ENCODE results near the gene NME7.

DNA sequence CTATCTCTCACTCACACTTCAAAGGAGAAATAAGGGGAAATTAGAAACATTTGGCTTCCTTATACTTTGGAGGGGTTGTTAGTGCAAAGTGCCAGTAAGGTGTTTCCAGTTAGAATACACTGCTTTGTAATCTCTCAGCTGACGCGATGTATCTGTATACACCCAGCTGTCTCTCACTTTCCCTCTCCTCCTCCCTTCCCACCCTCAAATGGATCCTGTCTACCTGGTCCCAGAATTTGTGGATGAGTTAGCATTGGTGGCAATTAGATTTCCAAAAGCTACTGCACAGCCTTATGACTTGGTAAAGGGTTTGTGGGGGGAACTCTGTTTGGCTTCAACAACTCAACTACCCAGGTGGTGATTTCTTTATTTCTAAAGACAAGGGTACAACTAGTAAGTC lies 250.6 kb downstream of the NME7 start:
- TF ChIP-seq EZH2phosphoT487 (IDR thresholded peaks at IDR 0.05; ENCODE audit: unreplicated experiment) (no peak), POLR2AphosphoS5 (IDR thresholded peaks at IDR 0.05; ENCODE audit: low read depth) (no peak), JUNB (IDR thresholded peaks at IDR 0.05; ENCODE audit: unreplicated experiment) (no peak), EZH2 (IDR thresholded peaks at IDR 0.05; ENCODE audit: low read depth, unreplicated experiment) (no peak)
- TF ChIP-seq, protein P1, sequence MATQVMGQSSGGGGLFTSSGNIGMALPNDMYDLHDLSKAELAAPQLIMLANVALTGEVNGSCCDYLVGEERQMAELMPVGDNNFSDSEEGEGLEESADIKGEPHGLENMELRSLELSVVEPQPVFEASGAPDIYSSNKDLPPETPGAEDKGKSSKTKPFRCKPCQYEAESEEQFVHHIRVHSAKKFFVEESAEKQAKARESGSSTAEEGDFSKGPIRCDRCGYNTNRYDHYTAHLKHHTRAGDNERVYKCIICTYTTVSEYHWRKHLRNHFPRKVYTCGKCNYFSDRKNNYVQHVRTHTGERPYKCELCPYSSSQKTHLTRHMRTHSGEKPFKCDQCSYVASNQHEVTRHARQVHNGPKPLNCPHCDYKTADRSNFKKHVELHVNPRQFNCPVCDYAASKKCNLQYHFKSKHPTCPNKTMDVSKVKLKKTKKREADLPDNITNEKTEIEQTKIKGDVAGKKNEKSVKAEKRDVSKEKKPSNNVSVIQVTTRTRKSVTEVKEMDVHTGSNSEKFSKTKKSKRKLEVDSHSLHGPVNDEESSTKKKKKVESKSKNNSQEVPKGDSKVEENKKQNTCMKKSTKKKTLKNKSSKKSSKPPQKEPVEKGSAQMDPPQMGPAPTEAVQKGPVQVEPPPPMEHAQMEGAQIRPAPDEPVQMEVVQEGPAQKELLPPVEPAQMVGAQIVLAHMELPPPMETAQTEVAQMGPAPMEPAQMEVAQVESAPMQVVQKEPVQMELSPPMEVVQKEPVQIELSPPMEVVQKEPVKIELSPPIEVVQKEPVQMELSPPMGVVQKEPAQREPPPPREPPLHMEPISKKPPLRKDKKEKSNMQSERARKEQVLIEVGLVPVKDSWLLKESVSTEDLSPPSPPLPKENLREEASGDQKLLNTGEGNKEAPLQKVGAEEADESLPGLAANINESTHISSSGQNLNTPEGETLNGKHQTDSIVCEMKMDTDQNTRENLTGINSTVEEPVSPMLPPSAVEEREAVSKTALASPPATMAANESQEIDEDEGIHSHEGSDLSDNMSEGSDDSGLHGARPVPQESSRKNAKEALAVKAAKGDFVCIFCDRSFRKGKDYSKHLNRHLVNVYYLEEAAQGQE (IDR thresholded peaks at IDR 0.05; ENCODE audit: unreplicated experiment): no peak
- TF ChIP-seq, protein P2, sequence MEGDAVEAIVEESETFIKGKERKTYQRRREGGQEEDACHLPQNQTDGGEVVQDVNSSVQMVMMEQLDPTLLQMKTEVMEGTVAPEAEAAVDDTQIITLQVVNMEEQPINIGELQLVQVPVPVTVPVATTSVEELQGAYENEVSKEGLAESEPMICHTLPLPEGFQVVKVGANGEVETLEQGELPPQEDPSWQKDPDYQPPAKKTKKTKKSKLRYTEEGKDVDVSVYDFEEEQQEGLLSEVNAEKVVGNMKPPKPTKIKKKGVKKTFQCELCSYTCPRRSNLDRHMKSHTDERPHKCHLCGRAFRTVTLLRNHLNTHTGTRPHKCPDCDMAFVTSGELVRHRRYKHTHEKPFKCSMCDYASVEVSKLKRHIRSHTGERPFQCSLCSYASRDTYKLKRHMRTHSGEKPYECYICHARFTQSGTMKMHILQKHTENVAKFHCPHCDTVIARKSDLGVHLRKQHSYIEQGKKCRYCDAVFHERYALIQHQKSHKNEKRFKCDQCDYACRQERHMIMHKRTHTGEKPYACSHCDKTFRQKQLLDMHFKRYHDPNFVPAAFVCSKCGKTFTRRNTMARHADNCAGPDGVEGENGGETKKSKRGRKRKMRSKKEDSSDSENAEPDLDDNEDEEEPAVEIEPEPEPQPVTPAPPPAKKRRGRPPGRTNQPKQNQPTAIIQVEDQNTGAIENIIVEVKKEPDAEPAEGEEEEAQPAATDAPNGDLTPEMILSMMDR (conservative IDR thresholded peaks at IDR 0.05; ENCODE audit: low read depth in 2 of 2): no peak
- TF ChIP-seq, protein P3, sequence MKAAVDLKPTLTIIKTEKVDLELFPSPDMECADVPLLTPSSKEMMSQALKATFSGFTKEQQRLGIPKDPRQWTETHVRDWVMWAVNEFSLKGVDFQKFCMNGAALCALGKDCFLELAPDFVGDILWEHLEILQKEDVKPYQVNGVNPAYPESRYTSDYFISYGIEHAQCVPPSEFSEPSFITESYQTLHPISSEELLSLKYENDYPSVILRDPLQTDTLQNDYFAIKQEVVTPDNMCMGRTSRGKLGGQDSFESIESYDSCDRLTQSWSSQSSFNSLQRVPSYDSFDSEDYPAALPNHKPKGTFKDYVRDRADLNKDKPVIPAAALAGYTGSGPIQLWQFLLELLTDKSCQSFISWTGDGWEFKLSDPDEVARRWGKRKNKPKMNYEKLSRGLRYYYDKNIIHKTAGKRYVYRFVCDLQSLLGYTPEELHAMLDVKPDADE (IDR thresholded peaks at IDR 0.05): no peak
